Measurements from ENCODE around the gene CSNK1G1. TPM values are rescaled to one million over a fixed set of nuclear protein-coding genes. Genes with fewer than 3 reads are reported as not detected.
A peak's percentile ranks its signal among the peaks of the same experiment; 100 is the strongest.

Gene CSNK1G1
- total and polyA plus RNA-seq, 7 donors, result 3.0 to 24.3 (median 7.8) TPM

GRCh38 chr15:64356710-64357040 is 702 bp upstream of the CSNK1G1 start:
- Histone ChIP-seq H3K4me1 (peaks cover 0 to 21% (median 14%) of the 10 kb centered on the region in 4 donors), H3K4me3 (peak overlapping the region; percentile 79 to 98 (median 94)), H3K27ac (peak overlapping the region; percentile 84 to 87 (median 84)), H3K9me3 (no peaks in the 10 kb centered on the region), H3K27me3 (no peaks in the 10 kb centered on the region), H3K36me3 (no peaks in the 10 kb centered on the region)
- DNase-seq, result no peak
- intact Hi-C loops (cut with DNase I), result loop anchor here (1.0 to 5.0 kb wide), 4 partner anchors 31 to 194 kb away; partner anchors contain the start of genes PPIB and TRIP4
- TF ChIP-seq CTCF (IDR thresholded peaks at IDR 0.05) (peak in 1 of 4 experiments; percentile 4), POLR2AphosphoS5 (IDR thresholded peaks at IDR 0.05) (no peak)
- 39 to 57% methylated on average over 5 of the region's 5 CpGs for WGBS, 2 donors

GRCh38 chr15:64355348-64355943 is 527 bp downstream of the CSNK1G1 start:
- 0% methylated on average over 30 of the region's 30 CpGs for WGBS, 2 donors
- Histone ChIP-seq H3K4me3 (peak overlapping the region; percentile 79 to 98 (median 94)), H3K36me3 (no peaks in the 10 kb centered on the region), H3K27me3 (no peaks in the 10 kb centered on the region), H3K27ac (peak overlapping the region; percentile 84 to 87 (median 84)), H3K9me3 (no peaks in the 10 kb centered on the region), H3K4me1 (peaks cover 0 to 21% (median 14%) of the 10 kb centered on the region in 4 donors)
- intact Hi-C loops (cut with DNase I), result loop anchor here (2.0 to 5.0 kb wide), 3 partner anchors 41 to 148 kb away; no protein-coding TSS in a partner anchor
- DNase-seq, result no peak
- no peak for TF ChIP-seq CTCF (IDR thresholded peaks at IDR 0.05)
- TF ChIP-seq POLR2A (IDR thresholded peaks at IDR 0.05), result no peak
- TF ChIP-seq EP300 (IDR thresholded peaks at IDR 0.05), result no peak

- no peaks in the 10 kb centered on the region for H3K36me3 ChIP-seq
- no peaks in the 10 kb centered on the region for H3K9me3 ChIP-seq
- no peak for TF ChIP-seq POLR2AphosphoS5 (IDR thresholded peaks at IDR 0.05)
- no peak for TF ChIP-seq POLR2A (IDR thresholded peaks at IDR 0.05)
- no peak for TF ChIP-seq EP300 (IDR thresholded peaks at IDR 0.05)
- no peak for TF ChIP-seq CTCF (IDR thresholded peaks at IDR 0.05)
- WGBS, 2 donors, result 34 to 40% methylated on average over 5 of the region's 5 CpGs
- peak overlapping the region; percentile 79 to 98 (median 94) for H3K4me3 ChIP-seq
- peak overlapping the region in 3 of 4 donors; percentile 84 to 87 (median 85) for H3K27ac ChIP-seq
- no peaks in the 10 kb centered on the region for H3K27me3 ChIP-seq
- DNase-seq, result no peak
- peaks cover 0 to 21% (median 14%) of the 10 kb centered on the region in 4 donors for H3K4me1 ChIP-seq
- intact Hi-C loops (cut with DNase I), result loop anchor here (2.0 to 5.0 kb wide), 3 partner anchors 40 to 148 kb away; no protein-coding TSS in a partner anchor
These were observed 1.2 kb downstream of the CSNK1G1 start for GRCh38 chr15:64354688-64355344.

- Histone ChIP-seq H3K27me3 (no peaks in the 10 kb centered on the region), H3K36me3 (no peaks in the 10 kb centered on the region), H3K27ac (no peak overlapping the region), H3K9me3 (no peaks in the 10 kb centered on the region), H3K4me1 (peaks cover 0 to 15% (median 11%) of the 10 kb centered on the region in 4 donors), H3K4me3 (no peak overlapping the region)
- no peak for DNase-seq
- TF ChIP-seq POLR2AphosphoS5 (IDR thresholded peaks at IDR 0.05) (no peak), CTCF (IDR thresholded peaks at IDR 0.05) (no peak), EP300 (IDR thresholded peaks at IDR 0.05) (no peak), POLR2A (IDR thresholded peaks at IDR 0.05) (no peak)
- intact Hi-C loops (cut with DNase I), result no loop called here
- 85 to 89% methylated on average over 7 of the region's 7 CpGs for WGBS, 2 donors
These were observed 4.7 kb downstream of the CSNK1G1 start for GRCh38 chr15:64351265-64351664.
